ENCODE results near the gene SRSF3. TPM values are rescaled to one million over a fixed set of nuclear protein-coding genes. Genes with fewer than 3 reads are reported as not detected.
A peak's percentile ranks its signal among the peaks of the same experiment; 100 is the strongest.
"Not testable (repeated sequence)": the region's sequence is repeated elsewhere in the genome, so short reads cannot be mapped to it uniquely, and the experiment has no call there.

Gene SRSF3
- total and polyA plus RNA-seq, 4 donors, result 160 to 197 (median 191) TPM

DNA sequence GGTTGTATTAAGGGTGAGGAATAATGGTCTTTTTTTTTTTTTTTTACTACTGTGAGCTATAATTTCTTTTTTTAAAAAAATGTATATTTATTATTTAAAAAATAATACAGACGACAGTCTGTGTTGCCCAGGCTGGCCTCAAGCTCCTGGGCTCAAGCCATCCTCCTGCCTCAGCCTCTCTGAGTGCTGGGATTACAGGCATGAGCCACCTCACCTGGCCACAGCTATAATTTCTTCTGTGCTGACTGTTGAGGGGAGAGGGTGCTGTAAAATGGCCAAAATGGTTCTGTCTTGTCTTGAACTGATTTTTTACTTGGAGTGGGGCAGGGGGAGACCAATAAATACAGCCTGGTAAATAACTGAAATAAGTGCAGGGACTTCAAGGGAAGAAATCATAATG lies 3.6 kb downstream of the SRSF3 start:
- intact Hi-C loops (cut with DNase I), result loop anchor here in 1 of 2 donors (5.0 kb wide), 1 partner anchor 50 kb away; the partner anchor contains the start of gene STK38

DNA sequence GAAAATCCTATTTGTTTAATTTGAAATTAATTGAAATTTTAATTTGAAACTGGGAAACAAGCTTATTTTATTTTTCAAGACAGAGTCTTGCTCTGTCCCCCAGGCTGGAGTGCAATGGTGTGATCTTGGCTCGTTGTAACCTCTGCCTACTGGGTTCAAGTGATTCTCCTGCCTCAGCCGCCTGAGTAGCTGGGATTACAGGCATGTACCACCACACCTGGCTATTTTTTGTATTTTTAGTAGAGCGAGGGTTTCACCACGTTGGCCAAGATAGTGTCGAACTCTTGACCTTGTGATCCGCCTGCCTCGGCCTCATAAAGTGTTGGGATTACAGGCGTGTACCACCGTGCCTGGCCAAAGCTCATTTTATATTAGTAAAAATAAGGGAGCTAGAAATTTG lies 4.2 kb downstream of the SRSF3 start:
- H3K4me1 ChIP-seq (ENCODE audit: control insufficient read depth in 1 of 2, insufficient read depth in 2 of 2, low read length in 2 of 2), result peaks cover 7 to 13% of the 10 kb centered on the region in 2 donors
- no peak for ATAC-seq (ENCODE audit: low FRiP score)

More for the DNA sequence above, 3.6 kb downstream of the SRSF3 start:
- H3K9me3 ChIP-seq (ENCODE audit: control insufficient read depth, low read length), result no peaks in the 10 kb centered on the region
- DNase-seq, result no peak
- H3K4me3 ChIP-seq (ENCODE audit: low read length in 2 of 2), result peak overlapping the region; percentile 28 to 88
- H3K36me3 ChIP-seq (ENCODE audit: control insufficient read depth in 1 of 2, insufficient read depth in 2 of 2, low read length in 1 of 2), result peaks cover 10 to 11% of the 10 kb centered on the region in 2 donors
- H3K4me1 ChIP-seq (ENCODE audit: control insufficient read depth in 1 of 2, insufficient read depth in 2 of 2, low read length in 2 of 2), result peaks cover 7 to 13% of the 10 kb centered on the region in 2 donors
- no peaks in the 10 kb centered on the region for H3K27me3 ChIP-seq (ENCODE audit: control insufficient read depth in 1 of 2, insufficient read depth in 2 of 2, low read length in 1 of 2)
- H3K27ac ChIP-seq (ENCODE audit: low read depth in 1 of 2, low read length in 2 of 2), result peak overlapping the region in 1 of 2 donors; percentile 29
- no peak for ATAC-seq (ENCODE audit: low FRiP score)
- WGBS, 2 donors, result 5 to 6% methylated on average over 1 of the region's 1 CpG

DNA sequence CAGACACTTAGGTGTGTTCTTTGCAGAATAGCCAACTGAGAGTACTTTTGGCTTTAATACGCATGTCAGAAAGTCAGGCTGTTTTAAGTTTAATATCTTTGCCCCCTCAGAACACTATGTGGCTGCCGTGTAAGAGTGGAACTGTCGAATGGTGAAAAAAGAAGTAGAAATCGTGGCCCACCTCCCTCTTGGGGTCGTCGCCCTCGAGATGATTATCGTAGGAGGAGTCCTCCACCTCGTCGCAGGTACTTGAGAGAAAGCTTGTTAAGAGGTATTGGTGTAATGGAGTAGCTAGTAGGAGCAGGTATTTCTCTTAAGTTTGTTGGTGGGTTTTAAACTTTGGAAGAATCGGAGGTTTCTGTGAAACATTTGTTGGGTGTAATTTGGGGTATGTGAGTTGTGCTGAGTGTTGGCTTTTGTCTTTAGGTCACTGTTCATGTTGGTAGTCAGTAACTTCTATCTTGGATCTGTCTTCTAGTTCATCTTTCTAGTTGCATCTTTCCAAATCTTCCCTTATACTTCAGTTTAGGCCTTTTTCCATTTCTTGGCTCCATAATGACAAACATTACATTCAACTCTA lies 4.7 kb downstream of the SRSF3 start:
- H3K27ac ChIP-seq (ENCODE audit: low read depth in 1 of 2, low read length in 2 of 2), result no peak overlapping the region
- WGBS, 2 donors, result 55 to 56% methylated on average over 11 of the region's 11 CpGs
- H3K4me3 ChIP-seq (ENCODE audit: low read length in 2 of 2), result peak overlapping the region; percentile 2 to 39
- peaks cover 5 to 13% of the 10 kb centered on the region in 2 donors for H3K4me1 ChIP-seq (ENCODE audit: control insufficient read depth in 1 of 2, insufficient read depth in 2 of 2, low read length in 2 of 2)
- H3K9me3 ChIP-seq (ENCODE audit: control insufficient read depth, low read length), result no peaks in the 10 kb centered on the region
- no peaks in the 10 kb centered on the region for H3K27me3 ChIP-seq (ENCODE audit: control insufficient read depth in 1 of 2, insufficient read depth in 2 of 2, low read length in 1 of 2)
- H3K36me3 ChIP-seq (ENCODE audit: control insufficient read depth in 1 of 2, insufficient read depth in 2 of 2, low read length in 1 of 2), result peaks cover 10 to 11% of the 10 kb centered on the region in 2 donors
- intact Hi-C loops (cut with DNase I), result loop anchor here in 1 of 2 donors (5.0 kb wide), 1 partner anchor 52 kb away; the partner anchor contains the start of gene STK38
- DNase-seq, result no peak
- no peak for ATAC-seq (ENCODE audit: low FRiP score)

More for the DNA sequence above, 4.2 kb downstream of the SRSF3 start:
- Histone ChIP-seq H3K4me3 (ENCODE audit: low read length in 2 of 2) (peak overlapping the region; percentile 2 to 39), H3K36me3 (ENCODE audit: control insufficient read depth in 1 of 2, insufficient read depth in 2 of 2, low read length in 1 of 2) (peaks cover 10 to 11% of the 10 kb centered on the region in 2 donors), H3K27me3 (ENCODE audit: control insufficient read depth in 1 of 2, insufficient read depth in 2 of 2, low read length in 1 of 2) (no peaks in the 10 kb centered on the region), H3K27ac (ENCODE audit: low read depth in 1 of 2, low read length in 2 of 2) (no peak overlapping the region), H3K9me3 (ENCODE audit: control insufficient read depth, low read length) (no peaks in the 10 kb centered on the region)
- DNase-seq, result no peak
- intact Hi-C loops (cut with DNase I), result loop anchor here in 1 of 2 donors (5.0 kb wide), 1 partner anchor 51 kb away; the partner anchor contains the start of gene STK38
- 17 to 19% methylated on average over 9 of the region's 9 CpGs for WGBS, 2 donors

DNA sequence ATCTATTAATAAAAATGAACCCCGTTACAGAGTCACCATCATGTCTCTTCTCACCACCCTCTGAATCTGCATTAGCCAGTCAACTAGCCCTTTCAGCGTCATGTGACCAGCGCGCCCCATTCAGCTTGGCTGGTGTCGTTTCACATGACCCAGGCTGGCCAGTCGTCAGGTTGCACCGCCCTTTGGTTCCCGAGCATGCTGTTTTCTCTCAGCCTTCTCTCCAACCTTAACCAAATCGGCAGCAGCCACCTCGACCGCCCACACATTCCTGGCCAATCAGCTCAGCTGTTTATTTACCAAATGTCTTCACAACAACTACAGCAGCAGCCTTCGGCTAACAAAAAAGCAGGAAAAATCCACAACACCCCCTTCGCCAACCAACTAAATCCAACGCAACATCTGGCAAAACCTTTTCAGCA lies 5.6 kb downstream of the SRSF3 start:
- no peak for ATAC-seq (ENCODE audit: low FRiP score)
- intact Hi-C loops (cut with DNase I), result loop anchor here in 1 of 2 donors (5.0 kb wide), 1 partner anchor 52 kb away; the partner anchor contains the start of gene STK38
- peak in 1 of 2 donors; percentile 80 for DNase-seq
- WGBS, 2 donors, result 48 to 52% methylated on average over 14 of the region's 14 CpGs
- Histone ChIP-seq H3K27ac (ENCODE audit: low read depth in 1 of 2, low read length in 2 of 2) (no peak overlapping the region), H3K9me3 (ENCODE audit: control insufficient read depth, low read length) (no peaks in the 10 kb centered on the region), H3K4me3 (ENCODE audit: low read length in 2 of 2) (no peak overlapping the region), H3K27me3 (ENCODE audit: control insufficient read depth in 1 of 2, insufficient read depth in 2 of 2, low read length in 1 of 2) (no peaks in the 10 kb centered on the region), H3K4me1 (ENCODE audit: control insufficient read depth in 1 of 2, insufficient read depth in 2 of 2, low read length in 2 of 2) (peaks cover 5 to 13% of the 10 kb centered on the region in 2 donors), H3K36me3 (ENCODE audit: control insufficient read depth in 1 of 2, insufficient read depth in 2 of 2, low read length in 1 of 2) (peaks cover 10 to 11% of the 10 kb centered on the region in 2 donors)

DNA sequence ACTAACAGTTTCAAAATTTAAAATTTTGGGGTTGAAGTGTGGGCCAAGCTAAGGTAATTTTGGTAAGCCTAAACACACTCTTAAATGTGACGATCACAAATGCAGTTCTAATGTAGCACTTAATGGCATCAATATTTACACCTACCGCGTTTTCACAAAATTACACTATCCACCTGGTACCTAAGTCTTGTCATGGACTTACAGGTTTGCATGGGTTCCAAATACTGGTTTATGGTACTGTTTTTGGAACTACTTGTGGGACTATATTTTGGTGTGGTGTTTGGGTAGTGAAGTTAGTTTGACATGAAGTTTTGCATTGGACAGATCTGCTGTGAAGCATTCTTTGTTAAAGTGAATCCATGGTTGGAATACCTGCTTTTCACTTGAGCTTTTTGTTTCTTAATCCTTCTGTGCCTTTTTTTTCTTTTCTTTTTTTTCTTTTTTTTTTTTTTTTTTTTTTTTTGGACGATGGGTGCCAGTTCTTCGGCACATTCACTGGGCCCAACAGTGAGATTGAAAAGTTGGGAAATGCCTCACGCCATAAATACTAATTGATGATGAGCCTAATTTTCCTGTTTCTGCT lies 6.5 kb downstream of the SRSF3 start:
- H3K4me3 ChIP-seq (ENCODE audit: low read length in 2 of 2), result no peak overlapping the region
- ATAC-seq (ENCODE audit: low FRiP score) (no peak), DNase-seq (no peak)
- intact Hi-C loops (cut with DNase I), result no loop called here
- H3K9me3 ChIP-seq (ENCODE audit: control insufficient read depth, low read length), result no peaks in the 10 kb centered on the region
- WGBS, 2 donors, result 56% methylated on average over 6 of the region's 6 CpGs
- H3K27ac ChIP-seq (ENCODE audit: low read depth in 1 of 2, low read length in 2 of 2), result no peak overlapping the region
- peaks cover 5 to 14% of the 10 kb centered on the region in 2 donors for H3K4me1 ChIP-seq (ENCODE audit: control insufficient read depth in 1 of 2, insufficient read depth in 2 of 2, low read length in 2 of 2)
- no peaks in the 10 kb centered on the region for H3K27me3 ChIP-seq (ENCODE audit: control insufficient read depth in 1 of 2, insufficient read depth in 2 of 2, low read length in 1 of 2)
- H3K36me3 ChIP-seq (ENCODE audit: control insufficient read depth in 1 of 2, insufficient read depth in 2 of 2, low read length in 1 of 2), result peaks cover 10 to 14% of the 10 kb centered on the region in 2 donors

DNA sequence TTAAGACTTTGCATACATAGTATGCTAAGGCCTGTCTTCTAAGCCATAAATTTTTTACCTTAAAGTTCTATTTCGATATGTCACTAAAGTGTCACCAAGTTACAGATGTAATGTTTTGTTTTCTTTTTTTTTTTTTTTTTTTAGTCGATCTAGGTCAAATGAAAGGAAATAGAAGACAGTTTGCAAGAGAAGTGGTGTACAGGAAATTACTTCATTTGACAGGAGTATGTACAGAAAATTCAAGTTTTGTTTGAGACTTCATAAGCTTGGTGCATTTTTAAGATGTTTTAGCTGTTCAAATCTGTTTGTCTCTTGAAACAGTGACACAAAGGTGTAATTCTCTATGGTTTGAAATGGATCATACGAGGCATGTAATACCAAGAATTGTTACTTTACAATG lies 7.7 kb downstream of the SRSF3 start:
- H3K27me3 ChIP-seq (ENCODE audit: control insufficient read depth in 1 of 2, insufficient read depth in 2 of 2, low read length in 1 of 2); H3K4me3 ChIP-seq (ENCODE audit: low read length in 2 of 2); H3K9me3 ChIP-seq (ENCODE audit: control insufficient read depth, low read length); DNase-seq; intact Hi-C loops (cut with DNase I); ATAC-seq (ENCODE audit: low FRiP score); H3K27ac ChIP-seq (ENCODE audit: low read depth in 1 of 2, low read length in 2 of 2): not testable (repeated sequence)
- H3K36me3 ChIP-seq (ENCODE audit: control insufficient read depth in 1 of 2, insufficient read depth in 2 of 2, low read length in 1 of 2), result peaks cover 10 to 16% of the 10 kb centered on the region in 2 donors
- peaks cover 5 to 20% of the 10 kb centered on the region in 2 donors for H3K4me1 ChIP-seq (ENCODE audit: control insufficient read depth in 1 of 2, insufficient read depth in 2 of 2, low read length in 2 of 2)
- 39 to 41% methylated on average over 3 of the region's 3 CpGs for WGBS, 2 donors

DNA sequence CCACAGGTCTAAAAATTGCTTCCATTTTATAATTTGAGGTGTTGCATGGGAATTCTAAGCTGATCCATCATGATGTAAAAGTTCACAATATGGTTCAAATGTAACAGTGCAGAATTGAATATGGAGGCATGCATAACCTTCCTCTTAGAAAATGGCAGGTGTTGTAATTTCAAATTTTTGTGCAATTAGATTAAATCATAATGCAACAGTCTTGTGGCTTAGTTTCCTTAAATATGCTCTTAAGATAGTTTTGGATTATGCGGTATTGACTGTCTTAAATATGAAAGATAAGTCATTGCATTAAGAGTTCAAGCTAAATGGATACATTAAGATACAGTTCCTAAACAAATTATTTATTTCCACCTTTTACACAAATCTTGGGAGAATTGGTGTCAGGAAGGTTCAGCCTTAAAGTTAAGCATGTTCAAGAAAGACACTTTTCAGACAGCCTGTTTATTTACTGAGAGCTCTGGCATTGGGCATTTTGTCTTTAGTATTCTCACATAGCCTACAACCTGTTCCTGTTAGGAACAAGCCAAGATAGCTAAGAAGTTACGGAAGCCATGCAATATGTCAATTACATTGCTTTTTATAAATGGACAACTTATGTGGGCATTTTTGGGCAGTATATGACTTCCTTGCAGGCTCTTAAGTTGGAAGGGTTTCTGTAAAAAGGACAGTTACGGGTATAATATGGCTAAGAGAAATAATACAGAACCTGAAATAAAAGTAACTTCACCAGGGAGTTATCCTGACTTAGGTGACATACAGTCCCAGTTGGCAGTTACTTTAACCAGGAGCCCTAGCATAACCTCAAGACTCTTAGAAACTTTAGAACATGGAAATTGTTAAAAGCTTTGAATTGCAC lies 9.3 kb downstream of the SRSF3 start:
- no peaks in the 10 kb centered on the region for H3K27me3 ChIP-seq (ENCODE audit: control insufficient read depth in 1 of 2, insufficient read depth in 2 of 2, low read length in 1 of 2)
- H3K4me3 ChIP-seq (ENCODE audit: low read length in 2 of 2), result no peak overlapping the region
- no peak overlapping the region for H3K27ac ChIP-seq (ENCODE audit: low read depth in 1 of 2, low read length in 2 of 2)
- intact Hi-C loops (cut with DNase I), result no loop called here
- ATAC-seq (ENCODE audit: low FRiP score), result no peak
- H3K36me3 ChIP-seq (ENCODE audit: control insufficient read depth in 1 of 2, insufficient read depth in 2 of 2, low read length in 1 of 2), result peaks cover 7 to 12% of the 10 kb centered on the region in 2 donors
- H3K4me1 ChIP-seq (ENCODE audit: control insufficient read depth in 1 of 2, insufficient read depth in 2 of 2, low read length in 2 of 2), result peaks cover 5 to 15% of the 10 kb centered on the region in 2 donors
- DNase-seq, result no peak
- H3K9me3 ChIP-seq (ENCODE audit: control insufficient read depth, low read length), result peaks cover 1% of the 10 kb centered on the region
- WGBS, 2 donors, result 78 to 81% methylated on average over 3 of the region's 3 CpGs

Data from aorta (tissue), 5 donors.